Neural cell (in vitro differentiated cells): ENCODE results near the gene CACNA2D1. TPM values are rescaled to one million over a fixed set of nuclear protein-coding genes. Genes with fewer than 3 reads are reported as not detected.

Source experiments
- H2AFZ ChIP-seq: fragments of 200-600, 300-800 bp; sonication (generic), shearing (Covaris generic); 2 replicates; pipeline ENCODE4 v1.6.0; 2014; ENCODE audit warnings: low read depth, mild to moderate bottlenecking, antibody characterized with exemption, low read length, moderate library complexity
- H3F3A ChIP-seq: fragments of 200-600 bp; shearing (Covaris generic); 2 replicates; pipeline ENCODE4 v1.6.1; 2016; ENCODE audit warnings: mild to moderate bottlenecking, moderate library complexity, mixed read lengths, antibody characterized with exemption, low read length; ENCODE audit not compliant: insufficient read depth, poor library complexity, severe bottlenecking
- H3K27ac ChIP-seq: fragments of 200-600, 300-800 bp; sonication (generic), shearing (Covaris generic); 2 replicates; pipeline ENCODE4 v1.5.1; 2014; ENCODE audit warnings: mild to moderate bottlenecking, low read length, moderate library complexity
- H3K27me3 ChIP-seq: fragments of 300-800, 200-600 bp; sonication (generic), shearing (Covaris generic); 2 replicates; pipeline ENCODE4 v1.6.0; 2014; ENCODE audit warnings: mild to moderate bottlenecking, low read depth, low read length, moderate library complexity; ENCODE audit not compliant: insufficient read depth
- H3K36me3 ChIP-seq: fragments of 300-800, 200-600 bp; sonication (generic), shearing (Covaris generic); 2 replicates; pipeline ENCODE4 v1.5.1; 2014; ENCODE audit warnings: mild to moderate bottlenecking, antibody characterized with exemption, low read length, moderate library complexity; ENCODE audit not compliant: insufficient read depth
- H3K4me2 ChIP-seq: fragments of 300-800, 200-600 bp; sonication (generic), shearing (Covaris generic); 2 replicates; pipeline ENCODE4 v1.6.0; 2014; ENCODE audit warnings: mild to moderate bottlenecking, low read length
- H3K4me3 ChIP-seq: fragments of 300-800, 200-600 bp; sonication (generic), shearing (Covaris generic); 2 replicates; pipeline ENCODE4 v1.5.1; 2014; ENCODE audit warnings: mild to moderate bottlenecking, low read length, moderate library complexity
- H3K79me2 ChIP-seq: fragments of 200-600 bp; shearing (Covaris generic); replicated peaks from 2 replicates; pipeline ENCODE4 v1.6.0; 2014; ENCODE audit warnings: mild to moderate bottlenecking, low read length, moderate library complexity; ENCODE audit not compliant: insufficient read depth
- H3K9ac ChIP-seq: fragments of 300-800, 200-600 bp; sonication (generic), shearing (Covaris generic); 2 replicates; pipeline ENCODE4 v1.6.1; 2016; ENCODE audit warnings: mild to moderate bottlenecking, low read length, mixed read lengths
- H3K9me2 ChIP-seq: fragments of 200-600 bp; shearing (Covaris generic); 2 replicates; pipeline ENCODE4 v1.6.1; 2016; ENCODE audit warnings: mild to moderate bottlenecking, low read length, mixed read lengths; ENCODE audit not compliant: insufficient read depth
- H3K9me3 ChIP-seq: fragments of 200-600, 300-800 bp; sonication (generic), shearing (Covaris generic); 2 replicates; pipeline ENCODE4 v1.6.1; 2016; ENCODE audit warnings: mild to moderate bottlenecking, mixed run types, low read length, moderate library complexity, mixed read lengths
- H4K20me1 ChIP-seq: fragments of 200-600 bp; shearing (Covaris generic); 2 replicates; pipeline ENCODE4 v1.6.1; 2016; ENCODE audit warnings: mild to moderate bottlenecking, mixed run types; ENCODE audit not compliant: insufficient read depth
- CTCF ChIP-seq: fragments of 450-650 bp; IDR thresholded peaks from 2 replicates; pipeline ENCODE4 v1.5.1; 2014; ENCODE audit warnings: antibody characterized with exemption, mild to moderate bottlenecking, moderate library complexity; ENCODE audit not compliant: poor library complexity, severe bottlenecking
- EP300 ChIP-seq: fragments of 450-650 bp; conservative IDR thresholded peaks from 2 replicates; pipeline ENCODE4 v1.6.1; 2014; ENCODE audit warnings: antibody characterized with exemption, mild to moderate bottlenecking, moderate library complexity; ENCODE audit not compliant: poor library complexity, severe bottlenecking
- EZH2 ChIP-seq: fragments of 200-600, 300-800 bp; shearing (Covaris generic), sonication (generic); IDR thresholded peaks from 2 replicates; pipeline ENCODE4 v1.6.1; 2014; ENCODE audit warnings: antibody characterized with exemption, low read length, borderline replicate concordance, mild to moderate bottlenecking; ENCODE audit not compliant: insufficient read depth, poor library complexity, severe bottlenecking
- MXI1 ChIP-seq: fragments of 450-650 bp; conservative IDR thresholded peaks from 2 replicates; pipeline ENCODE4 v1.6.1; 2014; ENCODE audit warnings: antibody characterized with exemption, mild to moderate bottlenecking; ENCODE audit not compliant: poor library complexity, severe bottlenecking
- POLR2AphosphoS5 ChIP-seq: IDR thresholded peaks from 2 replicates; pipeline ENCODE4 v1.6.1; 2012
- RAD21 ChIP-seq: fragments of 450-650 bp; conservative IDR thresholded peaks from 2 replicates; pipeline ENCODE4 v1.6.1; 2014; ENCODE audit warnings: antibody characterized with exemption, mild to moderate bottlenecking, moderate library complexity
- REST ChIP-seq: IDR thresholded peaks from 2 replicates; pipeline ENCODE4 v1.6.1; 2012; ENCODE audit warnings: borderline replicate concordance
- SMC3 ChIP-seq: fragments of 450-650 bp; conservative IDR thresholded peaks from 2 replicates; pipeline ENCODE4 v1.6.1; 2014; ENCODE audit warnings: antibody characterized with exemption, mild to moderate bottlenecking, moderate library complexity; ENCODE audit not compliant: poor library complexity
- TAF1 ChIP-seq: IDR thresholded peaks from 2 replicates; pipeline ENCODE4 v1.6.1; 2012; ENCODE audit warnings: low read depth
- polyA plus RNA-seq: library from polyadenylated mRNA; depleted of rRNA; stranded (reverse); fragments of >200 nt; gene quantifications from 2 replicates; pipeline ENCODE4 v1.2.3, GENCODE V29; 2014

CACNA2D1 gene
- polyA plus RNA-seq, 1 donor from 2014 or later = 7.0 TPM

- Histone ChIP-seq H3K4me3 (no peak overlapping the region), H3K36me3 (no peaks in the 10 kb centered on the region), H3K27ac (no peak overlapping the region), H3K9me2 (no peaks in the 10 kb centered on the region), H2AFZ (no peak overlapping the region), H3K9me3 (no peaks in the 10 kb centered on the region), H3K27me3 (no peaks in the 10 kb centered on the region), H3K9ac (no peak overlapping the region), H3F3A (no peaks in the 10 kb centered on the region), H4K20me1 (no peaks in the 10 kb centered on the region), H3K4me2 (no peak overlapping the region), H3K79me2 (no peaks in the 10 kb centered on the region)
- TF ChIP-seq CTCF (peak; percentile 82), MXI1 (no peak), SMC3 (peak; percentile 93), RAD21 (peak; percentile 87)
Observed at GRCh38 chr7:82234457-82235049, 209.0 kb downstream of the CACNA2D1 start.

GRCh38 chr7:82230811-82231581 is 212.6 kb downstream of the CACNA2D1 start:
- no peaks in the 10 kb centered on the region for H3K9me2 ChIP-seq
- no peak overlapping the region for H2AFZ ChIP-seq
- no peak overlapping the region for H3K4me3 ChIP-seq
- H3K27ac ChIP-seq = no peak overlapping the region
- H4K20me1 ChIP-seq = no peaks in the 10 kb centered on the region
- no peaks in the 10 kb centered on the region for H3K27me3 ChIP-seq
- TF ChIP-seq MXI1 (no peak), EZH2 (no peak), EP300 (no peak), POLR2AphosphoS5 (no peak), SMC3 (no peak), RAD21 (no peak), TAF1 (no peak), CTCF (no peak), REST (no peak)
- no peaks in the 10 kb centered on the region for H3F3A ChIP-seq
- no peaks in the 10 kb centered on the region for H3K36me3 ChIP-seq
- H3K4me2 ChIP-seq = no peak overlapping the region
- no peaks in the 10 kb centered on the region for H3K9me3 ChIP-seq
- no peak overlapping the region for H3K9ac ChIP-seq
- H3K79me2 ChIP-seq = no peaks in the 10 kb centered on the region
